AG04449 (cell line): ENCODE measurements around the gene FXYD6.

Experiments used
- CTCF ChIA-PET: fragments of 350-600 bp; formaldehyde crosslinking; extraction: SDS; loops from one replicate; lab custom pipeline; 2021; ENCODE audit warnings: antibody characterized with exemption; lab: Yijun Ruan, JAX
- POLR2A ChIA-PET: fragments of 400-600, 350-600 bp; formaldehyde crosslinking; extraction: SDS; loops from one replicate; lab custom pipeline; 2020; ENCODE audit warnings: antibody characterized with exemption, inconsistent platforms; lab: Yijun Ruan, JAX
- DNase-seq: peaks from one replicate; pipeline ENCODE4 v3.0.0-alpha.2; 2010; ENCODE audit warnings: low read depth, low spot score
- H3K4me3 ChIP-seq: 2 replicates; pipeline ENCODE4 v1.5.1; 2011; ENCODE audit warnings: low read depth, mild to moderate bottlenecking, control low read depth, low read length
- TF ChIP-seq, protein P1 (sequence below): IDR thresholded peaks from one replicate; pipeline ENCODE4 v1.5.1; 2011; ENCODE audit warnings: mild to moderate bottlenecking, moderate library complexity, low read length, control low read depth, inconsistent platforms; ENCODE audit not compliant: insufficient read depth; ENCODE audit errors: missing control alignments

The FXYD6 gene

DNA sequence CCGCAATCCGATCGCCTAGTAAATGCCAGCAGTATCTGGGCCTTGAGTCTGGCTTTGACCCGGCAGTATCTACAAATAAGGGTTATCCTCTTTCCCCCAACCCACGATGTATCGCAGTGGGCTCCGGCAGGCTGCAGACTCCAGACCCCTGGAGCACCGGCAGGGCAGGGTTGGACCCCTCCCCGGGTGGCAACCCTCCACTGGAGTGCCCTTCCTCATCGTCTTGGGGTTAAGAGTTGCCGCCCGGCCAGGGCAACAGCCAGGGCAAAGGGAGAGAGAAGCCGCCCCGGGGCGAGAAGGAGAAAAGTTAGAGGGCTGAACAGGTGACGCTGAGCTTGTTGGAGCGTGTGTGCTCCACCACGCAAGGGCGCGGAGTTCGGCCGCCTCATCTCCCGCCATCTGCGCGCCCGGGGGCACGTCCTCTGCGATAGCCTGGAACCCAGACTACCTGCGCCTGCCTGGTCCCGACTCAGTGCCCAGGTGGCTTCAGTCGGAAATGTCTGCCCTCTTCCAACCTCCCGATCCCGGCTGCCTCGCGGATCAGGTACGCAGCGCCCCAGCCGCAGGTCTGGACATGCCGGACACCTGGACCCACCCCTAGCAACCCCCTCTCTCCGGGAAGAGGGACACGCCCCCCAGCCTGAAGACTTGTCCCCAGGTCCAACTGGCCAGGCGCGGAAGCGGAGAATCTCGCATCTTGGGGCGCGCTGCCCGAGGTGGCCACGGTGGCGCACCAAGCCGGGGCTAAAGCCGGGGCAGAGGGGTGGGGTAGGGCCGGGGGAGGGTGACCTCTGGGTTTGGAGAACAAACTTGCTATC lies 80.6 kb downstream of the FXYD6 start:
- POLR2A ChIA-PET = no interaction called here
- TF ChIP-seq, protein P1, sequence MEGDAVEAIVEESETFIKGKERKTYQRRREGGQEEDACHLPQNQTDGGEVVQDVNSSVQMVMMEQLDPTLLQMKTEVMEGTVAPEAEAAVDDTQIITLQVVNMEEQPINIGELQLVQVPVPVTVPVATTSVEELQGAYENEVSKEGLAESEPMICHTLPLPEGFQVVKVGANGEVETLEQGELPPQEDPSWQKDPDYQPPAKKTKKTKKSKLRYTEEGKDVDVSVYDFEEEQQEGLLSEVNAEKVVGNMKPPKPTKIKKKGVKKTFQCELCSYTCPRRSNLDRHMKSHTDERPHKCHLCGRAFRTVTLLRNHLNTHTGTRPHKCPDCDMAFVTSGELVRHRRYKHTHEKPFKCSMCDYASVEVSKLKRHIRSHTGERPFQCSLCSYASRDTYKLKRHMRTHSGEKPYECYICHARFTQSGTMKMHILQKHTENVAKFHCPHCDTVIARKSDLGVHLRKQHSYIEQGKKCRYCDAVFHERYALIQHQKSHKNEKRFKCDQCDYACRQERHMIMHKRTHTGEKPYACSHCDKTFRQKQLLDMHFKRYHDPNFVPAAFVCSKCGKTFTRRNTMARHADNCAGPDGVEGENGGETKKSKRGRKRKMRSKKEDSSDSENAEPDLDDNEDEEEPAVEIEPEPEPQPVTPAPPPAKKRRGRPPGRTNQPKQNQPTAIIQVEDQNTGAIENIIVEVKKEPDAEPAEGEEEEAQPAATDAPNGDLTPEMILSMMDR = no peak
- CTCF ChIA-PET = interaction anchor here (1.1 kb wide), 1 partner anchor 12 kb away, joined by 3 read pairs; no protein-coding TSS in a partner anchor
- no peak overlapping the region for H3K4me3 ChIP-seq
- no peak for DNase-seq

DNA sequence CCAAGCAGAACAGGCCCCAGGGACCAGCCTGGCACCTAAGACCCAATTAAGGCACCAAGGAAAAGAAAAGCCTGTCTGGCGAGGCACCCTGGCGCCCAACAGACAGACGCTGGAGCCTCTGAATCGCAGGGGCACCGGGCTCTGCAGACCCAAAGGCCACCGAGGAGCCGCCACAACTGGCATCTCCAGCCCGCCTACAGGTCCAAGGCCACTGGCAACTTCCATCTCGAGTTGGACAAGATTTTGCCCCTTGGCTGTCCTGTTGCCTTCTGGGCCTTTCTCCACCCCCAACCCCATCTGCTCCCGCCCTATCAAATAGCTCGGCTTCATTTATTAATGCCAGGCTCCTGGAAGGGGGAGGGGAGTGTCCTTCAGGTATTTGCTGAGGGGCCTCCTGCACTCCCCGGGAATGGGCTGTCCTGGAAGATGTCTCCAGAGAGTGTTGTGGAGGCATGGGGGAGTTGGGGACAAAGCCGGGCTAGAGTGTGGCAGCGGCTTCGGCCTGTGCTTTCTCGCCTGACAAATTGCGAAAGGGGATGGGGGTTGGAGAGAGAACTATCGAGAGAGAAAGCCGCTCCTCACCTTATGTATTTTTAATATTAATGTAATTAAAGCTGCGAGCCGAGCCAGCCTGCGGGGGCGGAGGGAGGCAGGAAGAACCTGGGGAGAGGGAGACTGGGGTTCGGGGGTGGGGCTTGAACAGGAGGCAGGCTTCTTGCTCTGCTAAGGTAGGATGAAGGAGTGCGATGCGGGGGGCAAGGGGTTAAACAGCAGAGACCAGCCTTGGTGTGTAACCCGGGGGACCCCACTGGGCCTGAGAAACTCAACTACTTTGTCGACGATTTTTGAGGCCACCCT lies 81.5 kb downstream of the FXYD6 start:
- H3K4me3 ChIP-seq = no peak overlapping the region
- ChIA-PET POLR2A (no interaction called here), CTCF (interaction anchor here (1.1 to 6.9 kb wide), 3 partner anchors 12 to 369 kb away, joined by 3 to 33 read pairs (median 3); no protein-coding TSS in a partner anchor)
- TF ChIP-seq, protein P1 = no peak
- no peak for DNase-seq

DNA sequence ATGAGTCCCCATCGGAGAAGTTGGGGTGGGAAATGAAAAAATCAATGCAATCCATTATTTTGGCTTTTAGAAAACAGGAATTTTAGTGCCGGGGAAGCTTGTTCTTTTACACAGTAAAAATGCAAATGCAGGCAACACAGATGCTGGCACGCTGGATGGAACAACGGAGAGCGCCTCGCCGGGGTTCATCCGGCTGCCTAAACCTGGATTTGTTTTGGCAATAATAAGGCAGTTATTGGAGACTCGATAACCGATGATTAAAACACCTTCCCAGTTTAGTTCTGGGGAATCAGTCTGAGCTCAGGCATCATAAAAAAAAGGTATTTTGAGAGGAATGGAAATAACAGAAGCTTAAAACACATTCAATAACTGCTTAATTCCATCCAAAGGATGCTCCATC lies 82.3 kb downstream of the FXYD6 start:
- ChIA-PET CTCF (interaction anchor here (1.2 to 6.9 kb wide), 2 partner anchors 14 to 368 kb away, joined by 3 to 33 read pairs; no protein-coding TSS in a partner anchor), POLR2A (no interaction called here)
- no peak for DNase-seq
- no peak overlapping the region for H3K4me3 ChIP-seq
- TF ChIP-seq, protein P1 = no peak

DNA sequence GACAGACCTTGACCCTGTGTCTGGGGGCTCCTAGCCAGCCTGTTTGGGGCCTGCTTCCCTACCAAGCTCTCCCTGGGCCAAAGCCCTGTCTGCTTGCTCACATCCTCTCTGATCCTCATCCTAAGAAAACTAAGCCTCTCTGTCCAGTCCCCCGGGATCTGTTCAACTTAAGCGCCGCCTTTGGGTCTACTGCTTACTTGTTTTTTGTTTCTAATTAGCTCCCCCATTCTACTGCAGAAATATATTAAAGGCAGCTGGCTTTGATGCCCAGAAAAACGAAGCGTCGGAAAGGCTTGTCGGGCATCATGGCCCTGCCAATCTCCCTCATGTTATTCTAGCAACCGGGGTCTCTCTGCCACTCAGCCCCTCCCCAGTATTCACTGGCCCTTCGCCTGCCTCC lies 82.9 kb downstream of the FXYD6 start:
- CTCF ChIA-PET = interaction anchor here (1.1 to 6.9 kb wide), 3 partner anchors 15 to 367 kb away, joined by 3 to 33 read pairs (median 3); no protein-coding TSS in a partner anchor
- no peak for DNase-seq
- H3K4me3 ChIP-seq = no peak overlapping the region
- TF ChIP-seq, protein P1 = no peak
- POLR2A ChIA-PET = no interaction called here

DNA sequence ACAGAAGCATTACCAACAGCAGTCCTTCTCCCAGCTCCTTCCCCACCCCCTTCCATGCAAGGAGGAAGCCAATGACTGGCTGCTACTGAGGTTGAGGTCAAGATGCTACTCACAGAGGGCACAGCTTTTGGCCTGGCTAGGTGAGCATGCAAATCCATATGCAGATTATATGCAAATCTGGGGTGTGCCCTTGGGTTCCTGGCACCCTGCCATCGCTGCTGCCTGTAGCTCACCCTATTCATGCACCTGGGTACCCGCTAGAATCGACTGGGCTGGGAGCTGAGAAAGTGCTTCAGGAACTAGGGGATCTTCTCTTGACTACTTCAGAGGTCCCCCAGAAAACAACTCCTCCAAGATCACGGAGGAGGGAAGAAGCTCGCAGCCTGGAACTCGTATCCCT lies 83.5 kb downstream of the FXYD6 start:
- TF ChIP-seq, protein P1 = no peak
- DNase-seq = no peak
- ChIA-PET POLR2A (no interaction called here), CTCF (interaction anchor here (1.1 to 6.9 kb wide), 3 partner anchors 8 to 153 kb away, joined by 3 to 33 read pairs (median 3); no protein-coding TSS in a partner anchor)
- no peak overlapping the region for H3K4me3 ChIP-seq
